Mucosa of stomach (tissue), 1 donor: Measurements from ENCODE around the gene PPP1R9B.

Experiments used
- H3K27me3 ChIP-seq: one replicate; pipeline ENCODE4 v1.7.0; 2013; ENCODE audit warnings: mild to moderate bottlenecking, low read length; ENCODE audit not compliant: control insufficient read depth, insufficient read depth
- H3K36me3 ChIP-seq: one replicate; pipeline ENCODE4 v1.7.0; 2013; ENCODE audit warnings: low read length; ENCODE audit not compliant: control insufficient read depth, insufficient read depth
- H3K4me1 ChIP-seq: one replicate; pipeline ENCODE4 v1.7.0; 2013; ENCODE audit warnings: mild to moderate bottlenecking, low read length; ENCODE audit not compliant: control insufficient read depth, insufficient read depth
- H3K4me3 ChIP-seq: one replicate; pipeline ENCODE4 v1.7.0; 2013; ENCODE audit warnings: low read length
- H3K9ac ChIP-seq: one replicate; pipeline ENCODE4 v1.7.0; 2013; ENCODE audit warnings: mild to moderate bottlenecking, low read length, moderate library complexity
- H3K9me3 ChIP-seq: one replicate; pipeline ENCODE4 v1.7.0; 2013; ENCODE audit warnings: mild to moderate bottlenecking, low read length, moderate library complexity; ENCODE audit not compliant: control insufficient read depth
- donor health status: Pancreatic carcinoma.

Gene PPP1R9B

GRCh38 chr17:50155115-50155819, 4.8 kb upstream of the PPP1R9B start:
- H3K9ac ChIP-seq, result no peak overlapping the region

GRCh38 chr17:50154604-50155003, 4.1 kb upstream of the PPP1R9B start:
- H3K4me1 ChIP-seq, result peaks cover 25% of the 10 kb centered on the region
- no peaks in the 10 kb centered on the region for H3K36me3 ChIP-seq
- no peaks in the 10 kb centered on the region for H3K9me3 ChIP-seq
- no peak overlapping the region for H3K9ac ChIP-seq
- H3K4me3 ChIP-seq, result no peak overlapping the region
- no peaks in the 10 kb centered on the region for H3K27me3 ChIP-seq

More at GRCh38 chr17:50155115-50155819, 4.8 kb upstream of the PPP1R9B start:
- Histone ChIP-seq H3K27me3 (no peaks in the 10 kb centered on the region), H3K9me3 (no peaks in the 10 kb centered on the region), H3K4me1 (peaks cover 25% of the 10 kb centered on the region), H3K4me3 (no peak overlapping the region), H3K36me3 (no peaks in the 10 kb centered on the region)

- Histone ChIP-seq H3K36me3 (no peaks in the 10 kb centered on the region), H3K27me3 (no peaks in the 10 kb centered on the region), H3K9me3 (no peaks in the 10 kb centered on the region), H3K9ac (no peak overlapping the region), H3K4me1 (peaks cover 25% of the 10 kb centered on the region), H3K4me3 (no peak overlapping the region)
Measured at GRCh38 chr17:50153650-50154575, 3.4 kb upstream of the PPP1R9B start.

- H3K4me1 ChIP-seq, result peaks cover 33% of the 10 kb centered on the region
- no peaks in the 10 kb centered on the region for H3K27me3 ChIP-seq
- peak overlapping the region; percentile 71 for H3K9ac ChIP-seq
- H3K9me3 ChIP-seq, result no peaks in the 10 kb centered on the region
- no peaks in the 10 kb centered on the region for H3K36me3 ChIP-seq
- no peak overlapping the region for H3K4me3 ChIP-seq
Measured at GRCh38 chr17:50152736-50153135, 2.3 kb upstream of the PPP1R9B start.

GRCh38 chr17:50151937-50152547, 1.6 kb upstream of the PPP1R9B start:
- Histone ChIP-seq H3K9ac (peak overlapping the region; percentile 71), H3K27me3 (no peaks in the 10 kb centered on the region), H3K4me1 (peaks cover 40% of the 10 kb centered on the region), H3K9me3 (no peaks in the 10 kb centered on the region), H3K4me3 (peak overlapping the region; percentile 62), H3K36me3 (no peaks in the 10 kb centered on the region)

- no peaks in the 10 kb centered on the region for H3K9me3 ChIP-seq
- H3K36me3 ChIP-seq, result no peaks in the 10 kb centered on the region
- H3K4me3 ChIP-seq, result peak overlapping the region; percentile 83
- peak overlapping the region; percentile 77 for H3K9ac ChIP-seq
- H3K27me3 ChIP-seq, result no peaks in the 10 kb centered on the region
- H3K4me1 ChIP-seq, result peaks cover 48% of the 10 kb centered on the region
Measured at GRCh38 chr17:50151041-50151936, 812 bp upstream of the PPP1R9B start.

- H3K27me3 ChIP-seq, result no peaks in the 10 kb centered on the region
Measured at GRCh38 chr17:50149417-50150353, 792 bp downstream of the PPP1R9B start.

GRCh38 chr17:50149091-50149416, 1.4 kb downstream of the PPP1R9B start:
- Histone ChIP-seq H3K9me3 (no peaks in the 10 kb centered on the region), H3K9ac (peak overlapping the region; percentile 55), H3K4me3 (no peak overlapping the region), H3K36me3 (peaks cover 7% of the 10 kb centered on the region), H3K27me3 (no peaks in the 10 kb centered on the region), H3K4me1 (peaks cover 70% of the 10 kb centered on the region)

More at GRCh38 chr17:50149417-50150353, 792 bp downstream of the PPP1R9B start:
- H3K4me1 ChIP-seq, result peaks cover 64% of the 10 kb centered on the region
- no peak overlapping the region for H3K4me3 ChIP-seq
- peaks cover under 1% of the 10 kb centered on the region for H3K36me3 ChIP-seq
- no peaks in the 10 kb centered on the region for H3K9me3 ChIP-seq
- H3K9ac ChIP-seq, result peak overlapping the region; percentile 75

- H3K9me3 ChIP-seq, result no peaks in the 10 kb centered on the region
- peaks cover 9% of the 10 kb centered on the region for H3K36me3 ChIP-seq
- H3K27me3 ChIP-seq, result no peaks in the 10 kb centered on the region
- peak overlapping the region; percentile 59 for H3K9ac ChIP-seq
- peak overlapping the region; percentile 67 for H3K4me3 ChIP-seq
- peaks cover 70% of the 10 kb centered on the region for H3K4me1 ChIP-seq
Measured at GRCh38 chr17:50148226-50149090, 2.0 kb downstream of the PPP1R9B start.

GRCh38 chr17:50147841-50148225, 2.6 kb downstream of the PPP1R9B start:
- peaks cover 67% of the 10 kb centered on the region for H3K4me1 ChIP-seq
- peak overlapping the region; percentile 67 for H3K4me3 ChIP-seq
- no peaks in the 10 kb centered on the region for H3K27me3 ChIP-seq
- H3K9me3 ChIP-seq, result no peaks in the 10 kb centered on the region
- H3K9ac ChIP-seq, result peak overlapping the region; percentile 59
- peaks cover 9% of the 10 kb centered on the region for H3K36me3 ChIP-seq
